IMR-90 (cell line): ENCODE measurements around the gene DOCK9. TPM values are rescaled to one million over a fixed set of nuclear protein-coding genes. Genes with fewer than 3 reads are reported as not detected.

Source experiments
- ATAC-seq: fragments of 200-7000 bp; cut with Tn5 transposase; 2 replicates; pipeline ENCODE4 v1.9.1; 2020; ENCODE audit warnings: low read depth, mild to moderate bottlenecking, moderate library complexity
- BruUV-seq: library from RNA; stranded (reverse); fragments of 400-500 nt; replicated peaks from 2 replicates; lab custom pipeline; 2021; lab: Mats Ljungman, UMichigan
- CTCF ChIA-PET: fragments of 300-600 bp; formaldehyde crosslinking; extraction: SDS; loops from one replicate; lab custom pipeline; 2021; ENCODE audit warnings: antibody characterized with exemption; lab: Yijun Ruan, JAX
- POLR2A ChIA-PET: fragments of 300-600 bp; sonication (Branson Sonifier 250); formaldehyde crosslinking; loops from one replicate; lab custom pipeline; 2022; ENCODE audit warnings: antibody characterized with exemption; ENCODE audit not compliant: unreplicated experiment; lab: Charles Lee
- DNase-seq: peaks from one replicate; pipeline ENCODE4 v3.0.0; 2013
- H2AFZ ChIP-seq: replicated peaks from 2 replicates; pipeline ENCODE3; 2013; ENCODE audit warnings: low read length, mild to moderate bottlenecking; ENCODE audit not compliant: poor library complexity
- H2AK5ac ChIP-seq: 2 replicates; pipeline ENCODE4 v1.6.1; 2013; ENCODE audit warnings: low read depth, low read length, inconsistent platforms
- H2AK9ac ChIP-seq: replicated peaks from 2 replicates; pipeline ENCODE3; 2013; ENCODE audit warnings: mild to moderate bottlenecking, low read depth, low read length, moderate library complexity; ENCODE audit not compliant: poor library complexity
- H2BK120ac ChIP-seq: 2 replicates; pipeline ENCODE4 v1.6.1; 2013; ENCODE audit warnings: low read depth, low read length, inconsistent platforms
- H2BK15ac ChIP-seq: 3 replicates; pipeline ENCODE4 v1.6.1; 2013; ENCODE audit warnings: low read depth, low read length, inconsistent platforms
- H2BK20ac ChIP-seq: 2 replicates; pipeline ENCODE4 v1.6.1; 2013; ENCODE audit warnings: low read depth, mild to moderate bottlenecking, inconsistent platforms, low read length, moderate library complexity
- H2BK5ac ChIP-seq: 2 replicates; pipeline ENCODE4 v1.6.1; 2013; ENCODE audit warnings: mild to moderate bottlenecking, low read depth, low read length, inconsistent platforms; ENCODE audit not compliant: poor library complexity, severe bottlenecking
- H3K14ac ChIP-seq: replicated peaks from 2 replicates; pipeline ENCODE4 v1.6.1; 2013; ENCODE audit warnings: low read depth, low read length, inconsistent platforms
- H3K18ac ChIP-seq: 2 replicates; pipeline ENCODE4 v1.6.1; 2013; ENCODE audit warnings: low read depth, low read length, control low read depth
- H3K23ac ChIP-seq: 2 replicates; pipeline ENCODE4 v1.6.1; 2013; ENCODE audit warnings: low read depth, low read length, inconsistent platforms
- H3K27ac ChIP-seq: 2 replicates; pipeline ENCODE4 v1.5.1; 2013; ENCODE audit warnings: mild to moderate bottlenecking, control low read depth, low read length; ENCODE audit not compliant: insufficient read depth
- H3K27me3 ChIP-seq: 2 replicates; pipeline ENCODE4 v1.6.1; 2013; ENCODE audit warnings: low read length; ENCODE audit not compliant: control insufficient read depth, insufficient read depth
- H3K36me3 ChIP-seq: 2 replicates; pipeline ENCODE4 v1.6.1; 2013; ENCODE audit warnings: low read length, mixed read lengths; ENCODE audit not compliant: control insufficient read depth, insufficient read depth
- H3K4ac ChIP-seq: 2 replicates; pipeline ENCODE4 v1.6.1; 2013; ENCODE audit warnings: low read depth, low read length, inconsistent platforms
- H3K4me1 ChIP-seq: 2 replicates; pipeline ENCODE4 v1.6.1; 2013; ENCODE audit warnings: low read length, mixed read lengths; ENCODE audit not compliant: control insufficient read depth, insufficient read depth
- H3K4me2 ChIP-seq: 2 replicates; pipeline ENCODE4 v1.6.1; 2013; ENCODE audit warnings: low read depth, mild to moderate bottlenecking, control low read depth, low read length, moderate library complexity
- H3K4me3 ChIP-seq: 2 replicates; pipeline ENCODE4 v1.5.1; 2013; ENCODE audit warnings: low read depth, mild to moderate bottlenecking, control low read depth, low read length, moderate library complexity; ENCODE audit not compliant: insufficient read depth
- H3K56ac ChIP-seq: 2 replicates; pipeline ENCODE4 v1.6.1; 2013; ENCODE audit warnings: low read length, inconsistent platforms; ENCODE audit not compliant: insufficient read depth; ENCODE audit errors: extremely low read depth
- H3K79me1 ChIP-seq, 2 experiments: 2 replicates each; pipeline ENCODE4 v1.6.1; 2013; ENCODE audit warnings: low read length in 2 of 2, inconsistent platforms in 1 of 2, low read depth in 1 of 2
- H3K9ac ChIP-seq: 2 replicates; pipeline ENCODE4 v1.6.1; 2013; ENCODE audit warnings: low read depth, low read length, control low read depth
- H3K9me1 ChIP-seq: 2 replicates; pipeline ENCODE4 v1.6.1; 2013; ENCODE audit warnings: low read length, inconsistent platforms; ENCODE audit not compliant: insufficient read depth
- H3K9me3 ChIP-seq: 2 replicates; pipeline ENCODE4 v1.6.1; 2013; ENCODE audit warnings: low read length; ENCODE audit not compliant: control insufficient read depth, insufficient read depth
- H4K20me1 ChIP-seq: 2 replicates; pipeline ENCODE4 v1.6.1; 2013; ENCODE audit warnings: low read length, inconsistent platforms; ENCODE audit not compliant: insufficient read depth
- H4K5ac ChIP-seq: 2 replicates; pipeline ENCODE4 v1.6.1; 2013; ENCODE audit warnings: mild to moderate bottlenecking, low read depth, low read length, control low read depth
- H4K8ac ChIP-seq, 2 experiments: 2 replicates each; pipeline ENCODE4 v1.6.1; 2013; ENCODE audit warnings: low read depth in 2 of 2, low read length in 2 of 2, control low read depth in 1 of 2, inconsistent platforms in 1 of 2
- H4K91ac ChIP-seq: 2 replicates; pipeline ENCODE4 v1.6.1; 2013; ENCODE audit warnings: low read depth, low read length, inconsistent platforms; ENCODE audit not compliant: insufficient read depth
- CHD1 ChIP-seq: IDR thresholded peaks from 2 replicates; pipeline ENCODE4 v1.6.1; 2012; ENCODE audit warnings: low read depth, low read length, improper control_type of control experiment
- FOS ChIP-seq: fragments of 150-350 bp; IDR thresholded peaks from 2 replicates; pipeline ENCODE4 v1.6.1; 2016; ENCODE audit warnings: low read depth, low read length
- MAZ ChIP-seq: IDR thresholded peaks from 2 replicates; pipeline ENCODE4 v1.6.1; 2012; ENCODE audit warnings: low read depth, mild to moderate bottlenecking, low read length, improper control_type of control experiment, moderate library complexity, borderline replicate concordance
- POLR2A ChIP-seq: IDR thresholded peaks from 2 replicates; pipeline ENCODE4 v1.6.1; 2012; ENCODE audit warnings: mild to moderate bottlenecking, low read depth, low read length
- RCOR1 ChIP-seq: IDR thresholded peaks from 2 replicates; pipeline ENCODE4 v1.6.1; 2012; ENCODE audit warnings: mild to moderate bottlenecking, low read length, improper control_type of control experiment; ENCODE audit not compliant: insufficient replicate concordance
- SMC3 ChIP-seq: fragments of 150-350 bp; IDR thresholded peaks from 2 replicates; pipeline ENCODE4 v1.6.1; 2016; ENCODE audit warnings: low read depth, mild to moderate bottlenecking, antibody characterized with exemption, low read length, moderate library complexity
- WGBS, 2 experiments: methylation state at CpG; one replicate each; pipeline versions ENCODE4 v1.1.5 to v1.1.7; 2013; ENCODE audit warnings: missing lambda C conversion rate in 2 of 2; ENCODE audit not compliant: insufficient read length in 1 of 2; ENCODE audit errors: extremely low coverage in 2 of 2; 5-methylcytosine and 5-hydroxymethylcytosine counted together
- dilution Hi-C: fragments of 300-500 bp; cut with HindIII; formaldehyde crosslinking; loops from one replicate; pipeline ENCODE4 v1.14.3; 2018; ENCODE audit warnings: low sequenced_read_pairs; ENCODE audit not compliant: unreplicated experiment
- in situ Hi-C: fragments of 300-500 bp; cut with MboI; formaldehyde crosslinking; loops from 3 replicates; pipeline ENCODE4 v1.14.3; 2019; ENCODE audit warnings: low sequenced_read_pairs, inconsistent platforms, mixed read lengths
- intact Hi-C: fragments of 100-400 bp; cut with micrococcal nuclease; formaldehyde crosslinking; loops from 2 replicates; pipeline ENCODE4 v1.10.0; 2022
- polyA plus RNA-seq, 3 experiments: library from polyadenylated mRNA; depleted of rRNA; stranded (reverse); fragments of >200 nt; gene quantifications; 2 replicates each; pipeline ENCODE4 v1.2.3, GENCODE V29; 2012; ENCODE audit warnings: low replicate concordance in 1 of 3
- total RNA-seq: library from RNA; depleted of rRNA; stranded (reverse); fragments of >200 nt; gene quantifications from 2 replicates; pipeline ENCODE4 v1.2.3, GENCODE V29; 2012

Gene DOCK9
- total and polyA plus RNA-seq, 2 of the 4 experiments (the other 2 are of a cell fraction), result 4.8 to 7.2 TPM

DNA sequence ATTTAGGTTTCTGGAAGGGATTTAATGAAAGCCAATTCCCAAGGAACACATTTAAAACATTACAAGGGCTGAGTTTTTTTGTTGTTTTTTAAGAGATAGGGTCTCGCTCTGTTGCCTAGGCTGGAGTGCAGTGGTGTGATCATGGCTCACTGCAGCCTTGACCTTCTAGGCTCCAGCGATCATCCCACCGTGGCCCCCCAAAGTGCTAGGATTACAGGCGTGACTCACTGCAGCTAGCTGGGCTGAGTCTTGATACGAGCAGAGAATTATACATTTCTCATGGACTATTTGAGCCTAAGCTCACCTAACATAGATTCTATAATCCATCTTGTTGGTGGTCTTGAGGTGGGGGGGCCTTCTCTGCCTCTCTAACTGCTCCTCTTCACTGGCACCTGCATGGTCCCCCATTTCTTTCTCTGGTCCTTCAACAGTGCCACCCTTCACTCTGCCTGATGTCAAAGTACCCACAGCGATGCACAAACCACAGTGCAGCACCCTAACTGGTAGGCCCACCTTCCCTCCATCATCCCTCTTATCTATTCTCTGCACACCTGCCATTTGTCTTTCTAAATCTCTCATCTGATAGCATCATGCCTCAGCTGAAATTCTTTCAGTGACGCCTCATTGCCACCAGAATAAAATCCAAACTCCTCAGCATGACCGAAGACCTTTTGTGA, 37.4 kb downstream of the DOCK9 start:
- POLR2A ChIA-PET, result no interaction called here
- Histone ChIP-seq H4K8ac (no peak overlapping the region), H3K27me3 (no peaks in the 10 kb centered on the region), H2AFZ (no peak overlapping the region), H3K9me1 (peaks cover 6% of the 10 kb centered on the region), H2BK20ac (no peak overlapping the region), H4K91ac (no peak overlapping the region), H3K4ac (no peak overlapping the region), H3K4me2 (no peak overlapping the region), H2BK5ac (no peak overlapping the region), H3K9ac (no peak overlapping the region), H3K14ac (no peak overlapping the region), H4K5ac (no peak overlapping the region), H3K36me3 (no peaks in the 10 kb centered on the region), H2BK120ac (no peak overlapping the region), H3K4me3 (no peak overlapping the region), H3K18ac (no peak overlapping the region), H3K27ac (no peak overlapping the region), H3K79me1 (peaks cover 3 to 24% of the 10 kb centered on the region in 2 experiments; a peak in 2 of 4 replicates), H2AK5ac (no peak overlapping the region), H3K9me3 (no peaks in the 10 kb centered on the region), H4K20me1 (no peaks in the 10 kb centered on the region), H3K56ac (no peak overlapping the region), H3K23ac (no peak overlapping the region), H3K4me1 (peaks cover 11% of the 10 kb centered on the region), H2BK15ac (no peak overlapping the region), H2AK9ac (no peak overlapping the region)
- CTCF ChIA-PET, result no interaction called here
- 60% methylated on average over 3 of the region's 8 CpGs; no CpG with 5 or more reads in 1 of the 2 experiments for WGBS, 2 experiments
- dilution Hi-C loops (no loop called here), in situ Hi-C loops (no loop called here), intact Hi-C loops (no loop called here)
- TF ChIP-seq SMC3 (no peak), CHD1 (no peak), POLR2A (no peak), MAZ (no peak), RCOR1 (no peak), FOS (no peak)
- no peak for DNase-seq
- no TSS peak for BruUV-seq
- no peak for ATAC-seq
